K562 (cell line): ENCODE results near the gene MBP. TPM values are rescaled to one million over a fixed set of nuclear protein-coding genes. Genes with fewer than 3 reads are reported as not detected.

Source experiments
- ATAC-seq: fragments of 200-7000 bp; cut with Tn5 transposase; 3 replicates; pipeline ENCODE4 v1.9.1; 2020; ENCODE audit warnings: moderate library complexity
- BruUV-seq: library from RNA; stranded (reverse); fragments of 400-500 nt; replicated peaks from 2 replicates; lab custom pipeline; 2021; lab: Mats Ljungman, UMichigan
- CTCF ChIA-PET: fragments of 300-600 bp; formaldehyde crosslinking; extraction: SDS; loops from one replicate; lab custom pipeline; 2021; ENCODE audit warnings: low intra/inter-chr PET ratio; lab: Yijun Ruan, JAX
- POLR2A ChIA-PET: fragments of 300-600, 350-650 bp; sonication (Branson Sonifier 250); formaldehyde crosslinking; extraction: SDS; loops from one replicate; lab custom pipeline; 2021; ENCODE audit warnings: antibody characterized with exemption, inconsistent platforms; lab: Yijun Ruan, JAX
- DNase-seq, 4 experiments: peaks; one replicate each; pipeline versions ENCODE4 v3.0.0 to v3.0.0-alpha.2; 2011 to 2018; ENCODE audit warnings: low spot score in 3 of 4, mixed read lengths in 3 of 4; ENCODE audit errors: extremely low read depth in 1 of 4
- FAIRE-seq: peaks from 2 replicates; lab custom pipeline; 2011; peaks lifted over from hg19 to GRCh38; lab: Jason Lieb, UNC
- H2AFZ ChIP-seq: 2 replicates; pipeline ENCODE4 v1.6.0; 2011; ENCODE audit warnings: low read depth, low read length, control low read depth, inconsistent platforms
- H3K27ac ChIP-seq: fragments of 200-600 bp; 3 replicates; pipeline ENCODE4 v1.8.0; 2011; ENCODE audit warnings: low read depth, mild to moderate bottlenecking, control low read depth, inconsistent platforms, low read length, moderate library complexity, mixed read lengths; ENCODE audit errors: extremely low read depth
- H3K27me3 ChIP-seq, 2 experiments: fragments of 300-600 bp in 1 of 2; 2 replicates in 1 of 2; 3 replicates in 1 of 2; pipeline versions ENCODE4 v1.6.0 to v1.8.0; 2011; ENCODE audit warnings: inconsistent platforms in 2 of 2, low read length in 2 of 2, mild to moderate bottlenecking in 1 of 2, mixed read lengths in 1 of 2, moderate library complexity in 1 of 2; ENCODE audit not compliant: control insufficient read depth in 2 of 2, insufficient read depth in 2 of 2
- H3K36me3 ChIP-seq: fragments of 300-600 bp; 3 replicates; pipeline ENCODE4 v1.8.0; 2011; ENCODE audit warnings: mild to moderate bottlenecking, low read length, inconsistent platforms; ENCODE audit not compliant: control insufficient read depth, insufficient read depth
- H3K4me1 ChIP-seq, 2 experiments: fragments of 200-600 bp in 1 of 2; replicated peaks in 1 of 2; 2 replicates in 1 of 2; 3 replicates in 1 of 2; pipeline versions ENCODE4 v1.5.1 to v1.8.0; 2011; ENCODE audit warnings: inconsistent platforms in 2 of 2, low read length in 2 of 2, mild to moderate bottlenecking in 1 of 2, mixed read lengths in 1 of 2, moderate library complexity in 1 of 2; ENCODE audit not compliant: control insufficient read depth in 2 of 2, insufficient read depth in 2 of 2
- H3K4me2 ChIP-seq: 2 replicates; pipeline ENCODE4 v1.6.1; 2011; ENCODE audit warnings: low read length, control low read depth, inconsistent platforms, mixed read lengths; ENCODE audit not compliant: insufficient read depth
- H3K4me3 ChIP-seq: fragments of 200-600 bp; sonication (generic), shearing (Covaris generic); 2 replicates; pipeline ENCODE4 v1.5.1; 2016; ENCODE audit warnings: control low read depth, inconsistent platforms
- H3K79me2 ChIP-seq: fragments of 200-600 bp; 3 replicates; pipeline ENCODE4 v1.8.0; 2011; ENCODE audit warnings: low read length, inconsistent platforms; ENCODE audit not compliant: control insufficient read depth, insufficient read depth
- H3K9ac ChIP-seq, 2 experiments: 2 replicates each; pipeline versions ENCODE4 v1.6.0 to v1.6.1; 2011; ENCODE audit warnings: low read depth in 2 of 2, low read length in 2 of 2, control low read depth in 1 of 2, inconsistent platforms in 1 of 2, mild to moderate bottlenecking in 1 of 2, mixed read lengths in 1 of 2; ENCODE audit not compliant: insufficient read depth in 1 of 2
- H3K9me1 ChIP-seq: one replicate; pipeline ENCODE4 v1.6.0; 2011; ENCODE audit warnings: inconsistent platforms, mild to moderate bottlenecking, low read length, moderate library complexity; ENCODE audit not compliant: control insufficient read depth, insufficient read depth
- H3K9me3 ChIP-seq: replicated peaks from 2 replicates; pipeline ENCODE4 v1.5.1; 2011; ENCODE audit warnings: low read depth, low read length, inconsistent platforms; ENCODE audit not compliant: control insufficient read depth, insufficient read depth
- H4K20me1 ChIP-seq: replicated peaks from 2 replicates; pipeline ENCODE4 v1.6.1; 2011; ENCODE audit warnings: low read length, inconsistent platforms, mixed read lengths; ENCODE audit not compliant: control insufficient read depth, insufficient read depth
- DMBX1 ChIP-seq: fragments of 250-450 bp; sonication (Bioruptor Pico); IDR thresholded peaks from 2 replicates; pipeline ENCODE4 v1.8.0; 2022; ENCODE audit warnings: inconsistent platforms, mild to moderate bottlenecking, moderate library complexity, borderline replicate concordance
- DPF2 ChIP-seq: fragments of 450-650 bp; IDR thresholded peaks from 2 replicates; pipeline ENCODE4 v1.6.1; 2016
- EGR1 ChIP-seq: fragments of 450-650 bp; conservative IDR thresholded peaks from 2 replicates; pipeline ENCODE4 v1.6.1; 2017; ENCODE audit warnings: mild to moderate bottlenecking
- HDAC8 ChIP-seq: fragments of 450-650 bp; IDR thresholded peaks from 2 replicates; pipeline ENCODE4 v1.6.1; 2016; ENCODE audit warnings: mild to moderate bottlenecking, missing genetic modification characterization, moderate library complexity, missing compliant biosample characterization
- HMGN3 ChIP-seq: IDR thresholded peaks from 2 replicates; pipeline ENCODE4 v1.6.1; 2011; ENCODE audit warnings: borderline replicate concordance, low read depth, mild to moderate bottlenecking, mixed read lengths, low read length; ENCODE audit not compliant: insufficient read length; ENCODE audit errors: extremely low read depth
- MAFF ChIP-seq: IDR thresholded peaks from 2 replicates; pipeline ENCODE4 v1.6.1; 2012; ENCODE audit warnings: low read length, improper control_type of control experiment
- MAFG ChIP-seq: fragments of 450-650 bp; conservative IDR thresholded peaks from 2 replicates; pipeline ENCODE4 v1.6.1; 2016; ENCODE audit warnings: missing genetic modification characterization, missing compliant biosample characterization
- MCM3 ChIP-seq: fragments of 450-650 bp; IDR thresholded peaks from 2 replicates; pipeline ENCODE4 v1.6.1; 2016
- MCM7 ChIP-seq, 2 experiments: fragments of 450-650 bp; IDR thresholded peaks; 2 replicates each; pipeline ENCODE4 v1.6.1; 2016 to 2018
- NBN ChIP-seq: fragments of 450-650 bp; IDR thresholded peaks from 2 replicates; pipeline ENCODE4 v1.6.1; 2016; ENCODE audit warnings: low read depth, mild to moderate bottlenecking
- NFE2L1 ChIP-seq: fragments of 450-650 bp; IDR thresholded peaks from 2 replicates; pipeline ENCODE4 v1.6.1; 2016; ENCODE audit warnings: missing genetic modification characterization, low read depth, mild to moderate bottlenecking, missing compliant biosample characterization, moderate library complexity, borderline replicate concordance
- POLR2H ChIP-seq: IDR thresholded peaks from 2 replicates; pipeline ENCODE4 v1.6.1; 2016; ENCODE audit warnings: missing genetic modification characterization, low read depth, mild to moderate bottlenecking, control low read depth, missing compliant biosample characterization, moderate library complexity
- POLR3A ChIP-seq: IDR thresholded peaks from 2 replicates; pipeline ENCODE4 v1.6.1; 2011; ENCODE audit warnings: borderline replicate concordance, mild to moderate bottlenecking, moderate library complexity; ENCODE audit not compliant: insufficient read length, insufficient read depth; ENCODE audit errors: extremely low read depth
- SMAD1 ChIP-seq: fragments of 150-350 bp; IDR thresholded peaks from 2 replicates; pipeline ENCODE4 v1.6.1; 2014; ENCODE audit warnings: low read length, low read depth; ENCODE audit not compliant: partially characterized antibody
- SOX6 ChIP-seq: fragments of 450-650 bp; IDR thresholded peaks from 2 replicates; pipeline ENCODE4 v1.6.1; 2014; ENCODE audit warnings: mild to moderate bottlenecking
- TFAM ChIP-seq: fragments of 250-450 bp; sonication (Bioruptor Pico); conservative IDR thresholded peaks from 2 replicates; pipeline ENCODE4 v1.5.0; 2021; ENCODE audit warnings: mild to moderate bottlenecking, moderate library complexity
- ZKSCAN1 ChIP-seq: fragments of 150-350 bp; IDR thresholded peaks from 2 replicates; pipeline ENCODE4 v1.6.1; 2016; ENCODE audit warnings: low read depth, low read length
- WGBS: fragments of 100-300 bp; shearing (Covaris generic); methylation state at CpG from one replicate; pipeline ENCODE4 v1.1.6; 2016; ENCODE audit warnings: low coverage, mixed read lengths; ENCODE audit not compliant: insufficient coverage; ENCODE audit errors: missing lambda C conversion rate; 5-methylcytosine and 5-hydroxymethylcytosine counted together
- in situ Hi-C: fragments of 300-500 bp; cut with MboI; formaldehyde crosslinking; loops from 4 replicates; pipeline ENCODE4 v1.15.0; 2018; ENCODE audit warnings: inconsistent platforms, mixed read lengths
- intact Hi-C: fragments of 100-400 bp; cut with micrococcal nuclease; formaldehyde crosslinking; loops from 2 replicates; pipeline ENCODE4 v1.14.2; 2022
- polyA plus RNA-seq, 8 experiments: library from polyadenylated mRNA; depleted of rRNA in 4 of 8; stranded (reverse) in 5 of 8; unstranded in 3 of 8; fragments of >200 nt; fragmentation: Nextera tagmentation in 2 of 8; fragmentation: Illumina TruSeq in 1 of 8; extraction: Ambion mirVana in 2 of 8; extraction: Trizol in 1 of 8; gene quantifications; 2 replicates each; pipeline versions ENCODE4 v1.2.1 to v1.2.3, GENCODE V29; 2011 to 2014; ENCODE audit warnings: inconsistent platforms in 1 of 8, missing spikeins in 1 of 8
- total RNA-seq, 7 experiments: library from RNA; depleted of rRNA in 6 of 7; stranded (reverse); fragments of >200 nt in 6 of 7; fragmentation: Illumina TruSeq in 2 of 7; extraction: Trizol in 2 of 7; gene quantifications; 2 replicates each; pipeline versions ENCODE4 v1.2.1 to v1.2.3, GENCODE V29; 2011 to 2021; ENCODE audit warnings: low replicate concordance in 1 of 7
- TF ChIP-seq, protein P1 (sequence below): fragments of 250-450 bp; sonication (Bioruptor Pico); IDR thresholded peaks from 2 replicates; pipeline ENCODE4 v1.4.0; 2020; ENCODE audit warnings: mild to moderate bottlenecking
- TF ChIP-seq, protein P2 (sequence below): IDR thresholded peaks from 2 replicates; pipeline ENCODE4 v1.6.1; 2014; ENCODE audit warnings: antibody characterized with exemption

The MBP gene
- total and polyA plus RNA-seq, 9 of the 15 experiments (the other 6 are each of a cell fraction or from before 2014, with no cell fraction given): 0.09 TPM; not detected in 8

DNA sequence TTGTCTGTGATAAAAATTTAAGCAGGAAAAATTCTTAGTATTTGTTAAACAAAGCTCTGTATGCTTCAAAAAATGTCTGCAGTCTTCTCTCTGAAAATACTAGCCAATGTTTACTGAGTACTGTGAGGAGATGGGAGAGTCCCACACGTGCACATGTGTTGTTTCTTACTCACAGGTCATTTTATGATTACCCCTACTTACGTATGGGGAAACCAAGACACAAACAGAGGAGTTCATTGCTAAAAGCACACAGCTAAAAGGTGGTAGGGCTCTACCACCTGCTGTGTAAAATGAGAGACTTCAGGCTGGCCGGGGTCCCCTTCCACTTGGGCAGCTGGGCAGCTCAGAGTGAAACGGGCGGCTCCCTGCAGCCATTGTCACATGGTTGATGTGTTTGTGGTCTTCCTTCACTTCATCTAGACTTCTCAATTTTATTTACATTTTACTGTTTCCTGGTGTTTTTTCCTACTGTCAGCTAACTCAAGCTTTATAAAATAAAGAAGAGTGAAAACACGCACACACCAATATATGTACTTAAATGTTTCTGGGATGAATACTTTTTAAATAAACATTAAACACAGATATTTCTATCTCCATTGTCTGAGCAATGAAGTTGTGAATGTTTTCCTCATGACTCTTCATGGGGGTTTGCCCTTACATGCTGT lies 71.2 kb downstream of the MBP start:
- POLR2A ChIA-PET: no interaction called here
- Histone ChIP-seq H4K20me1 (no peaks in the 10 kb centered on the region), H3K27ac (no peak overlapping the region), H2AFZ (no peak overlapping the region), H3K4me2 (no peak overlapping the region), H3K9me1 (no peaks in the 10 kb centered on the region), H3K36me3 (no peaks in the 10 kb centered on the region), H3K4me1 (no peaks in the 10 kb centered on the region), H3K9ac (no peak overlapping the region), H3K4me3 (no peak overlapping the region), H3K79me2 (no peaks in the 10 kb centered on the region), H3K27me3 (peaks cover 2 to 18% of the 10 kb centered on the region in 2 experiments), H3K9me3 (no peaks in the 10 kb centered on the region)
- FAIRE-seq (no peak), DNase-seq (no peak), ATAC-seq (no peak)
- TF ChIP-seq HDAC8 (tag) (no peak), MCM7 (IDR thresholded peaks at IDR 0.05) (no peak), EGR1 (no peak), DMBX1 (no peak), POLR3A (no peak), MAFG (tag) (no peak), NFE2L1 (tag) (no peak), NBN (no peak), SOX6 (no peak), MAFF (no peak), TFAM (CRISPR knock-in tag) (no peak), POLR2H (tag) (no peak), MCM3 (no peak), ZKSCAN1 (no peak), HMGN3 (no peak), SMAD1 (no peak), DPF2 (no peak)
- TF ChIP-seq, protein P1, sequence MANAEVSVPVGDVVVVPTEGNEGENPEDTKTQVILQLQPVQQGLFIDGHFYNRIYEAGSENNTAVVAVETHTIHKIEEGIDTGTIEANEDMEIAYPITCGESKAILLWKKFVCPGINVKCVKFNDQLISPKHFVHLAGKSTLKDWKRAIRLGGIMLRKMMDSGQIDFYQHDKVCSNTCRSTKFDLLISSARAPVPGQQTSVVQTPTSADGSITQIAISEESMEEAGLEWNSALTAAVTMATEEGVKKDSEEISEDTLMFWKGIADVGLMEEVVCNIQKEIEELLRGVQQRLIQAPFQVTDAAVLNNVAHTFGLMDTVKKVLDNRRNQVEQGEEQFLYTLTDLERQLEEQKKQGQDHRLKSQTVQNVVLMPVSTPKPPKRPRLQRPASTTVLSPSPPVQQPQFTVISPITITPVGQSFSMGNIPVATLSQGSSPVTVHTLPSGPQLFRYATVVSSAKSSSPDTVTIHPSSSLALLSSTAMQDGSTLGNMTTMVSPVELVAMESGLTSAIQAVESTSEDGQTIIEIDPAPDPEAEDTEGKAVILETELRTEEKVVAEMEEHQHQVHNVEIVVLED (CRISPR knock-in tag): no peak
- TF ChIP-seq, protein P2, sequence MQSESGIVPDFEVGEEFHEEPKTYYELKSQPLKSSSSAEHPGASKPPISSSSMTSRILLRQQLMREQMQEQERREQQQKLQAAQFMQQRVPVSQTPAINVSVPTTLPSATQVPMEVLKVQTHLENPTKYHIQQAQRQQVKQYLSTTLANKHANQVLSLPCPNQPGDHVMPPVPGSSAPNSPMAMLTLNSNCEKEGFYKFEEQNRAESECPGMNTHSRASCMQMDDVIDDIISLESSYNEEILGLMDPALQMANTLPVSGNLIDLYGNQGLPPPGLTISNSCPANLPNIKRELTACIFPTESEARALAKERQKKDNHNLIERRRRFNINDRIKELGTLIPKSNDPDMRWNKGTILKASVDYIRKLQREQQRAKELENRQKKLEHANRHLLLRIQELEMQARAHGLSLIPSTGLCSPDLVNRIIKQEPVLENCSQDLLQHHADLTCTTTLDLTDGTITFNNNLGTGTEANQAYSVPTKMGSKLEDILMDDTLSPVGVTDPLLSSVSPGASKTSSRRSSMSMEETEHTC: no peak
- in situ Hi-C loops: no loop called here
- intact Hi-C loops: no loop called here
- CTCF ChIA-PET: no interaction called here
- 0% methylated on average over 5 of the region's 6 CpGs for WGBS
- BruUV-seq: no TSS peak
